ENCODE data around the gene KCP.
A peak's percentile ranks its signal among the peaks of the same experiment; 100 is the strongest.

KCP gene

GRCh38 chr7:128904381-128905197 lies 5.9 kb downstream of the KCP start:
- DNase-seq = peak; percentile 52 to 73

- no peak for DNase-seq
These were observed 6.7 kb downstream of the KCP start for GRCh38 chr7:128903621-128904361.

- no peak for DNase-seq
These were observed 7.5 kb downstream of the KCP start for GRCh38 chr7:128902761-128903585.

- DNase-seq = no peak
These were observed 10.3 kb downstream of the KCP start for GRCh38 chr7:128900237-128900636.

GRCh38 chr7:128899392-128899791 lies 11.1 kb downstream of the KCP start:
- DNase-seq = no peak

- DNase-seq = no peak
These were observed 15.2 kb downstream of the KCP start for GRCh38 chr7:128895320-128895719.

GRCh38 chr7:128894101-128894440 lies 16.4 kb downstream of the KCP start:
- DNase-seq = no peak

GRCh38 chr7:128893251-128894100 lies 17.0 kb downstream of the KCP start:
- DNase-seq = no peak

- no peak for DNase-seq
These were observed 17.8 kb downstream of the KCP start for GRCh38 chr7:128892521-128893250.

GRCh38 chr7:128891942-128892269 lies 18.6 kb downstream of the KCP start:
- DNase-seq = no peak

- DNase-seq = no peak
These were observed 19.2 kb downstream of the KCP start for GRCh38 chr7:128891110-128891941.

GRCh38 chr7:128890306-128891109 lies 20.0 kb downstream of the KCP start:
- DNase-seq = no peak

- DNase-seq = no peak
These were observed 21.4 kb downstream of the KCP start for GRCh38 chr7:128889121-128889520.

GRCh38 chr7:128888756-128889095 lies 21.8 kb downstream of the KCP start:
- no peak for DNase-seq

GRCh38 chr7:128888039-128888755 lies 22.3 kb downstream of the KCP start:
- DNase-seq = no peak

GRCh38 chr7:128887169-128888038 lies 23.1 kb downstream of the KCP start:
- DNase-seq = no peak

GRCh38 chr7:128886391-128887168 lies 23.9 kb downstream of the KCP start:
- no peak for DNase-seq
